ENCODE data around the gene ACTR2. TPM values are rescaled to one million over a fixed set of nuclear protein-coding genes. Genes with fewer than 3 reads are reported as not detected.

ACTR2 gene
- total RNA-seq, 1 experiment from 2014 or later, result 253 TPM

GRCh38 chr2:65261676-65262075 lies 34.0 kb downstream of the ACTR2 start:
- Histone ChIP-seq H3K27me3 (replicated peaks; ENCODE audit: insufficient read depth, low read depth, low read length, poor library complexity) (no peaks in the 10 kb centered on the region), H3K4me1 (ENCODE audit: insufficient read depth, low read length, poor library complexity, severe bottlenecking) (peaks cover 15% of the 10 kb centered on the region), H3K36me3 (ENCODE audit: insufficient read depth, low read length, poor library complexity, severe bottlenecking) (peaks cover 22% of the 10 kb centered on the region), H3K27ac (ENCODE audit: low read depth, low read length, poor library complexity, severe bottlenecking) (no peak overlapping the region), H3K9me3 (ENCODE audit: low read depth, low read length, poor library complexity, severe bottlenecking) (no peaks in the 10 kb centered on the region), H3K4me3 (ENCODE audit: low read depth, low read length, poor library complexity, severe bottlenecking) (no peak overlapping the region)
- POLR2A ChIA-PET (ENCODE audit: low non-redundant PET), result no interaction called here
- BruUV-seq (replicated peaks), result no TSS peak
- TF ChIP-seq CTCF (conservative IDR thresholded peaks at IDR 0.05; ENCODE audit: low read depth, low read length) (no peak), EZH2 (IDR thresholded peaks at IDR 0.05; ENCODE audit: borderline replicate concordance, low read depth, low read length, poor library complexity, severe bottlenecking) (no peak)
- CTCF ChIA-PET, result no interaction called here
- DNase-seq (ENCODE audit: low spot score), result no peak
- intact Hi-C loops (cut with micrococcal nuclease; ENCODE audit: unreplicated experiment), result loop anchor here (10.0 kb wide), 1 partner anchor 203 kb away; no protein-coding TSS in a partner anchor

GRCh38 chr2:65263262-65263661 lies 35.6 kb downstream of the ACTR2 start:
- no peaks in the 10 kb centered on the region for H3K27me3 ChIP-seq (replicated peaks; ENCODE audit: insufficient read depth, low read depth, low read length, poor library complexity)
- DNase-seq (ENCODE audit: low spot score), result no peak
- POLR2A ChIA-PET (ENCODE audit: low non-redundant PET), result interaction anchor here (0.6 kb wide), 1 partner anchor 15 kb away, joined by 3 read pairs; no protein-coding TSS in a partner anchor
- intact Hi-C loops (cut with micrococcal nuclease; ENCODE audit: unreplicated experiment), result loop anchor here (10.0 kb wide), 1 partner anchor 202 kb away; no protein-coding TSS in a partner anchor
- CTCF ChIA-PET, result interaction anchor here (0.7 to 1.5 kb wide), 2 partner anchors 18 to 290 kb away, joined by 3 read pairs; no protein-coding TSS in a partner anchor
- H3K9me3 ChIP-seq (ENCODE audit: low read depth, low read length, poor library complexity, severe bottlenecking), result no peaks in the 10 kb centered on the region
- no peak overlapping the region for H3K4me3 ChIP-seq (ENCODE audit: low read depth, low read length, poor library complexity, severe bottlenecking)
- no peak overlapping the region for H3K27ac ChIP-seq (ENCODE audit: low read depth, low read length, poor library complexity, severe bottlenecking)
- peaks cover 15% of the 10 kb centered on the region for H3K4me1 ChIP-seq (ENCODE audit: insufficient read depth, low read length, poor library complexity, severe bottlenecking)
- no peak for TF ChIP-seq CTCF (conservative IDR thresholded peaks at IDR 0.05; ENCODE audit: low read depth, low read length)
- TF ChIP-seq EZH2 (IDR thresholded peaks at IDR 0.05; ENCODE audit: borderline replicate concordance, low read depth, low read length, poor library complexity, severe bottlenecking), result no peak
- no TSS peak for BruUV-seq (replicated peaks)
- H3K36me3 ChIP-seq (ENCODE audit: insufficient read depth, low read length, poor library complexity, severe bottlenecking), result peaks cover 31% of the 10 kb centered on the region

- TF ChIP-seq EZH2 (IDR thresholded peaks at IDR 0.05; ENCODE audit: borderline replicate concordance, low read depth, low read length, poor library complexity, severe bottlenecking), result no peak
- TF ChIP-seq CTCF (conservative IDR thresholded peaks at IDR 0.05; ENCODE audit: low read depth, low read length), result no peak
- ChIA-PET CTCF (interaction anchor here (1.5 kb wide), 1 partner anchor 289 kb away, joined by 3 read pairs; no protein-coding TSS in a partner anchor), POLR2A (ENCODE audit: low non-redundant PET) (interaction anchor here (0.6 kb wide), 1 partner anchor 14 kb away, joined by 3 read pairs; no protein-coding TSS in a partner anchor)
- peaks cover 23% of the 10 kb centered on the region for H3K4me1 ChIP-seq (ENCODE audit: insufficient read depth, low read length, poor library complexity, severe bottlenecking)
- H3K27me3 ChIP-seq (replicated peaks; ENCODE audit: insufficient read depth, low read depth, low read length, poor library complexity), result no peaks in the 10 kb centered on the region
- H3K27ac ChIP-seq (ENCODE audit: low read depth, low read length, poor library complexity, severe bottlenecking), result no peak overlapping the region
- H3K36me3 ChIP-seq (ENCODE audit: insufficient read depth, low read length, poor library complexity, severe bottlenecking), result peaks cover 28% of the 10 kb centered on the region
- intact Hi-C loops (cut with micrococcal nuclease; ENCODE audit: unreplicated experiment), result loop anchor here (2.0 to 10.0 kb wide), 2 partner anchors 167 to 201 kb away; no protein-coding TSS in a partner anchor
- H3K4me3 ChIP-seq (ENCODE audit: low read depth, low read length, poor library complexity, severe bottlenecking), result no peak overlapping the region
- no peaks in the 10 kb centered on the region for H3K9me3 ChIP-seq (ENCODE audit: low read depth, low read length, poor library complexity, severe bottlenecking)
- BruUV-seq (replicated peaks), result no TSS peak
- DNase-seq (ENCODE audit: low spot score), result no peak
Observed at GRCh38 chr2:65263986-65264385, 36.4 kb downstream of the ACTR2 start.
